RWPE2 (cell line): ENCODE results near the gene TBL1X.

Experiments
- ATAC-seq: fragments of 200-7000 bp; cut with Tn5 transposase; 3 replicates; pipeline ENCODE4 v1.9.1; 2021; ENCODE audit warnings: low read depth
- DNase-seq: peaks from one replicate; pipeline ENCODE4 v3.0.0-alpha.2; 2020; ENCODE audit warnings: low spot score
- H3K27ac ChIP-seq: fragments of 450-650 bp; 2 replicates; pipeline ENCODE4 v1.5.1; 2017; ENCODE audit warnings: mild to moderate bottlenecking; ENCODE audit not compliant: poor library complexity, severe bottlenecking
- H3K27me3 ChIP-seq: fragments of 250-450 bp; sonication (Bioruptor Pico); 2 replicates; pipeline ENCODE4 v1.5.1; 2021; ENCODE audit warnings: mild to moderate bottlenecking, moderate library complexity; ENCODE audit not compliant: insufficient read depth, poor library complexity, severe bottlenecking
- H3K36me3 ChIP-seq: fragments of 250-450 bp; sonication (Bioruptor Pico); 2 replicates; pipeline ENCODE4 v1.5.1; 2020; ENCODE audit warnings: low read depth, mild to moderate bottlenecking, moderate library complexity
- H3K4me1 ChIP-seq: fragments of 250-450 bp; sonication (Bioruptor Pico); 2 replicates; pipeline ENCODE4 v1.5.1; 2021; ENCODE audit warnings: mild to moderate bottlenecking, moderate library complexity; ENCODE audit not compliant: insufficient read depth, poor library complexity, severe bottlenecking
- H3K4me3 ChIP-seq: fragments of 250-450 bp; sonication (Bioruptor Pico); 2 replicates; pipeline ENCODE4 v1.5.1; 2021; ENCODE audit warnings: mild to moderate bottlenecking, moderate library complexity; ENCODE audit not compliant: severe bottlenecking
- H3K9me3 ChIP-seq: fragments of 250-450 bp; sonication (Bioruptor Pico); 2 replicates; pipeline ENCODE4 v1.5.1; 2021; ENCODE audit warnings: mild to moderate bottlenecking, moderate library complexity; ENCODE audit not compliant: severe bottlenecking
- TF ChIP-seq, protein P1 (sequence below): fragments of 450-650 bp; IDR thresholded peaks from one replicate; pipeline ENCODE4 v1.5.1; 2017; ENCODE audit warnings: mild to moderate bottlenecking, moderate library complexity; ENCODE audit not compliant: poor library complexity, severe bottlenecking

The TBL1X gene

DNA sequence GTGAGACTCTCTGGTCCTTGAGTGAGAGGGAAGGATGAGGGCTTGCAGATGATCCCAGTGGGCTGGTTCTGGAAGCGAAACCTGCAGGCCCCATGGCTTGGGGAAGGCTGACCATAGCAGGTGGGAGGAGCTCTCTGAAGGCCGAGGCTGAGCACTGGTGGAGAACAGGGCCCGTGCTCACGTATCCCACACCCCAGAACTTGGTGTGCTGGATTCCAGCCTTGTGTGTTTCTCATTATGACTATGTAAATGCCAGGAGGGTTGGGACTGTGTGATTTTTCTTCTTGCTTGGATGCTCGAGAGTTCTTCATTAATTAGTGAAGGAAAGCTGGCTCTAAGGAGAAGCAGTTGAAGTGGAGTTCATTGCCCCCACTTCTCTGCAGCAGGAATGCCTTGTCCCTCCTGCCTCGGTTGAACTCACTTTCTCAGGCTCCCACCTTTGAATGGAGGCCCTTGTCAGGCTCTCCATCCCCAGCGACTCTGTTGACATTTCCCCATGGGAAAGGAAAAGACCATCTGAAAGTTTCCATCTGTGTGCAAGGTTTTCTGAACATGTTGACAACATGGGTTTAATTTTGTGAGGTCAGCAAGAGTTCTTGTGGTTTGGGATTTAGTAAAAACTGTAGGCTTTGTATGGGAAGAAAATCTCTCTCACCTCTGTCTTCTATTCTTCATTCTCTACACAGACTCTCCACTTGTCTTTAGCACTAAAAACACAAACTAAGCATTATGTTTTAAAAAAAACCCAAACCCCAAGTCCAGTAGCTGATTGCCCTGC is 57.7 kb downstream of the TBL1X start:
- Histone ChIP-seq H3K4me1 (no peaks in the 10 kb centered on the region), H3K27me3 (no peaks in the 10 kb centered on the region), H3K4me3 (no peak overlapping the region), H3K27ac (no peak overlapping the region), H3K36me3 (no peaks in the 10 kb centered on the region), H3K9me3 (no peaks in the 10 kb centered on the region)
- ATAC-seq: no peak
- TF ChIP-seq, protein P1, sequence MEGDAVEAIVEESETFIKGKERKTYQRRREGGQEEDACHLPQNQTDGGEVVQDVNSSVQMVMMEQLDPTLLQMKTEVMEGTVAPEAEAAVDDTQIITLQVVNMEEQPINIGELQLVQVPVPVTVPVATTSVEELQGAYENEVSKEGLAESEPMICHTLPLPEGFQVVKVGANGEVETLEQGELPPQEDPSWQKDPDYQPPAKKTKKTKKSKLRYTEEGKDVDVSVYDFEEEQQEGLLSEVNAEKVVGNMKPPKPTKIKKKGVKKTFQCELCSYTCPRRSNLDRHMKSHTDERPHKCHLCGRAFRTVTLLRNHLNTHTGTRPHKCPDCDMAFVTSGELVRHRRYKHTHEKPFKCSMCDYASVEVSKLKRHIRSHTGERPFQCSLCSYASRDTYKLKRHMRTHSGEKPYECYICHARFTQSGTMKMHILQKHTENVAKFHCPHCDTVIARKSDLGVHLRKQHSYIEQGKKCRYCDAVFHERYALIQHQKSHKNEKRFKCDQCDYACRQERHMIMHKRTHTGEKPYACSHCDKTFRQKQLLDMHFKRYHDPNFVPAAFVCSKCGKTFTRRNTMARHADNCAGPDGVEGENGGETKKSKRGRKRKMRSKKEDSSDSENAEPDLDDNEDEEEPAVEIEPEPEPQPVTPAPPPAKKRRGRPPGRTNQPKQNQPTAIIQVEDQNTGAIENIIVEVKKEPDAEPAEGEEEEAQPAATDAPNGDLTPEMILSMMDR: no peak
- no peak for DNase-seq

DNA sequence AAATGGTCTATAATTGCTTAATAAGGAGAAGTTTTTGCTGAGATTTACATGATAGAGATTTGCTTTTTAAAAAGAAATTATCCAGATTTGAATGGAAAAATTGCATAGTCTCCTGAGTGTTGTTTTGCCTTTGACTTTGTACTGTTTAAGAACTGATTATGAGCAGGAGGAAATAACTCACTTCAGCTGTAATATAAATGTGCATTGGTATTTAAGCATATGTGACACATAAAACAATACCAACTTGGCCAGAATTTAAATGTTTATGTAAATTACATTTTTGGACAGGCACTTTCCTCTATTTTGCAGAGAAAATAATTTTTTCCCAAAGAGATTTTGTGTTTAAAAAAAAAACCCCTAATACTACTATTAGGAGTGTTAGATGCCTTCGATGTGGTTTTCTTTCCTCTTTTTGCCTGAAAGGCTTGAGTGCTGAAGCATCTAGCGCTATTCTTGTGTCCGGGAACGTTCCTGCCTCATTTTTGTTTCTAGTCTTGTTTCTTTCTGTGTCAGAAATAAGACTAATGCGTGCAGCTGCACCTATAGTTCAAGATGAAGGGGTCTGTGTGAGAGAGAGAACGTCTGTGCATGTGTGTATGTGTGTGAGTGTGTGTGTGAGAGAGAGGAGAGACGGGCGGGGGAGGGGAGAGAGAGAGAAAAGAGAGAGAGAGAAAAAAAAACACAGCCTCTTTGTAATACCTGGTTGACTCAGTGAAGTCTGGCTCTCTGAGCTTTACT is 60.8 kb downstream of the TBL1X start:
- TF ChIP-seq, protein P1: no peak
- Histone ChIP-seq H3K36me3 (no peaks in the 10 kb centered on the region), H3K27me3 (no peaks in the 10 kb centered on the region), H3K9me3 (no peaks in the 10 kb centered on the region), H3K27ac (no peak overlapping the region), H3K4me1 (peaks cover 4% of the 10 kb centered on the region), H3K4me3 (no peak overlapping the region)
- DNase-seq (no peak), ATAC-seq (no peak)

DNA sequence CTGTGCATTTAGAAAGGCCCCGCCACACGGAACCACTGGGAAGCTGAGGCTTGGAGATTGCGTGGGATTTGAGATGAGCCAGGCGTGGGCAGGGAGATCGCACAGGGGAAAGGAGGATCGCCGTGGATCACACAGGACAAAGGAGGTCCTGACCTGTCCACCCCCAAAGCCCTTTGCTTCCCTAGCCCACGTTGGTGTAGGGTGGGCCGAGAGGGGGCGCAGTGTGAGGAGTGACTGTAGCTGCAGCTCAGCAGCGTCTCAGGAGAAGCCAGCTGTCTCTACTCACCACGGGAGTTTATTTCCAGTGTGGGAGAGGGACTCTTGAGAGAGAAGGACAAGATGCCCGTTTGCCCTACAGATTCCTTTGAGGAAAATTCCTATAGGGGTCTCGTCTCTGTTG is 62.1 kb downstream of the TBL1X start:
- no peak overlapping the region for H3K27ac ChIP-seq
- H3K4me3 ChIP-seq: no peak overlapping the region
- TF ChIP-seq, protein P1: no peak
- H3K9me3 ChIP-seq: no peaks in the 10 kb centered on the region
- DNase-seq (no peak), ATAC-seq (no peak)
- no peaks in the 10 kb centered on the region for H3K36me3 ChIP-seq
- peaks cover 7% of the 10 kb centered on the region for H3K4me1 ChIP-seq
- no peaks in the 10 kb centered on the region for H3K27me3 ChIP-seq

DNA sequence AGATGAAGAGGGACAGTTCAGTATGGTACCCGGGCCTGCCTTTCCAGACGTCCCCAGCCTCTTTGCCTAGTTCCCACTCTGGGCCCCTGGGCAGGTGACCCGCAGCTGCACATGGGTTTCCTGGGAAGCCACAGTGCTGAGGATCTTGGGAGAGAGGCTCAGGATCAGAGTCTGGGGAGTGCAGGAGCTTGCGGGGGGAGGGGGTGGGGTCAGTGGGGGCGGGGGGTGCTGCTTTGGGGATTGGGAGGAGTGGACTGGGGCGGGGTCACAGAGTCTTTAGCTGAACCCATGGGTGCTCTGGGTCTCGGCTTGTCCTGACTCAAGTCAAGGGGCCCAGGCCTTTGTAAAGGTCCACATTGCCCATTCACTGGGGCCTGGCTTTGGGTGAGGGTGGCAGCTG is 63.6 kb downstream of the TBL1X start:
- ATAC-seq (no peak), DNase-seq (no peak)
- Histone ChIP-seq H3K9me3 (no peaks in the 10 kb centered on the region), H3K27ac (no peak overlapping the region), H3K36me3 (no peaks in the 10 kb centered on the region), H3K4me3 (no peak overlapping the region), H3K4me1 (peaks cover 7% of the 10 kb centered on the region), H3K27me3 (no peaks in the 10 kb centered on the region)
- TF ChIP-seq, protein P1: no peak

DNA sequence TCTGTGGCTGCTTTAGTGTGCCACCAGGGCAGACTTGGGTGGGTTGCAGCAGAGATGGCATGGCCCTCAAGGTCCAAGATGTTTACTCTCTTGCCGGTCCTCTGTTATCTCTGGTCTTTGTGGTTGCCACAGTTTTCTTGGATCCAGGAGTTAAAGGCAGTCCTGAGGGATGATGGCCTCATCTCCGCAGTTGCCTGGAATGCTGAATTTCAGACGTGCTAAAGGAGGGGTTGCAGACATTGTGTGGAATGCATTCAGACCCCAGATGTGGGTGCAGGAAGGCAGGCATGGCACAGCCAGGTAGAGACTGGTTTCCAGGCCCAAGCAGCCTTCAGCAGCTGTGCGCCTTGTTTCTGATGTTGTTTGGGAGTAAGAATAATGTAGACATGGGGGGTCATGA is 64.4 kb downstream of the TBL1X start:
- TF ChIP-seq, protein P1: no peak
- ATAC-seq: no peak
- H3K4me3 ChIP-seq: no peak overlapping the region
- H3K27me3 ChIP-seq: no peaks in the 10 kb centered on the region
- DNase-seq: no peak
- peaks cover 7% of the 10 kb centered on the region for H3K4me1 ChIP-seq
- no peaks in the 10 kb centered on the region for H3K36me3 ChIP-seq
- H3K9me3 ChIP-seq: no peaks in the 10 kb centered on the region
- H3K27ac ChIP-seq: no peak overlapping the region
